ENCODE measurements around the gene CLTCL1.

- TF ChIP-seq POLR2A (IDR thresholded peaks at IDR 0.05), result no peak
- no peak for TF ChIP-seq CTCF (IDR thresholded peaks at IDR 0.05)
These were observed 78.0 kb downstream of the CLTCL1 start for GRCh38 chr22:19213442-19214077.
